ENCODE measurements around the gene ADAP1.
A peak's percentile ranks its signal among the peaks of the same experiment; 100 is the strongest.
"Not testable (repeated sequence)": the region's sequence is repeated elsewhere in the genome, so short reads cannot be mapped to it uniquely, and the experiment has no call there.

Gene ADAP1

GRCh38 chr7:954330-955238, at the start of gene ADAP1:
TSS of gene ADAP1 (minus strand) at chr7:954680. CDS start at chr7:954477, 203 bp downstream.
- peak within 1 kb of the TSS; percentile 62 for H3K4me3 ChIP-seq (ENCODE audit: low read depth, low read length)
- TF ChIP-seq, protein P1, sequence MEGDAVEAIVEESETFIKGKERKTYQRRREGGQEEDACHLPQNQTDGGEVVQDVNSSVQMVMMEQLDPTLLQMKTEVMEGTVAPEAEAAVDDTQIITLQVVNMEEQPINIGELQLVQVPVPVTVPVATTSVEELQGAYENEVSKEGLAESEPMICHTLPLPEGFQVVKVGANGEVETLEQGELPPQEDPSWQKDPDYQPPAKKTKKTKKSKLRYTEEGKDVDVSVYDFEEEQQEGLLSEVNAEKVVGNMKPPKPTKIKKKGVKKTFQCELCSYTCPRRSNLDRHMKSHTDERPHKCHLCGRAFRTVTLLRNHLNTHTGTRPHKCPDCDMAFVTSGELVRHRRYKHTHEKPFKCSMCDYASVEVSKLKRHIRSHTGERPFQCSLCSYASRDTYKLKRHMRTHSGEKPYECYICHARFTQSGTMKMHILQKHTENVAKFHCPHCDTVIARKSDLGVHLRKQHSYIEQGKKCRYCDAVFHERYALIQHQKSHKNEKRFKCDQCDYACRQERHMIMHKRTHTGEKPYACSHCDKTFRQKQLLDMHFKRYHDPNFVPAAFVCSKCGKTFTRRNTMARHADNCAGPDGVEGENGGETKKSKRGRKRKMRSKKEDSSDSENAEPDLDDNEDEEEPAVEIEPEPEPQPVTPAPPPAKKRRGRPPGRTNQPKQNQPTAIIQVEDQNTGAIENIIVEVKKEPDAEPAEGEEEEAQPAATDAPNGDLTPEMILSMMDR (IDR thresholded peaks at IDR 0.05; ENCODE audit: insufficient read depth, low read depth, low read length, missing control alignments), result peak; percentile 64
- peak; percentile 86 for DNase-seq (ENCODE audit: low read depth)

- not testable (repeated sequence) for DNase-seq (ENCODE audit: low read depth)
- H3K4me3 ChIP-seq (ENCODE audit: low read depth, low read length), result peak overlapping the region; percentile 54
Measured at GRCh38 chr7:1002445-1002844, 48.0 kb upstream of the ADAP1 start.

GRCh38 chr7:1002026-1002425, 47.5 kb upstream of the ADAP1 start:
- DNase-seq (ENCODE audit: low read depth), result not testable (repeated sequence)
- H3K4me3 ChIP-seq (ENCODE audit: low read depth, low read length), result peak overlapping the region; percentile 54

DNA sequence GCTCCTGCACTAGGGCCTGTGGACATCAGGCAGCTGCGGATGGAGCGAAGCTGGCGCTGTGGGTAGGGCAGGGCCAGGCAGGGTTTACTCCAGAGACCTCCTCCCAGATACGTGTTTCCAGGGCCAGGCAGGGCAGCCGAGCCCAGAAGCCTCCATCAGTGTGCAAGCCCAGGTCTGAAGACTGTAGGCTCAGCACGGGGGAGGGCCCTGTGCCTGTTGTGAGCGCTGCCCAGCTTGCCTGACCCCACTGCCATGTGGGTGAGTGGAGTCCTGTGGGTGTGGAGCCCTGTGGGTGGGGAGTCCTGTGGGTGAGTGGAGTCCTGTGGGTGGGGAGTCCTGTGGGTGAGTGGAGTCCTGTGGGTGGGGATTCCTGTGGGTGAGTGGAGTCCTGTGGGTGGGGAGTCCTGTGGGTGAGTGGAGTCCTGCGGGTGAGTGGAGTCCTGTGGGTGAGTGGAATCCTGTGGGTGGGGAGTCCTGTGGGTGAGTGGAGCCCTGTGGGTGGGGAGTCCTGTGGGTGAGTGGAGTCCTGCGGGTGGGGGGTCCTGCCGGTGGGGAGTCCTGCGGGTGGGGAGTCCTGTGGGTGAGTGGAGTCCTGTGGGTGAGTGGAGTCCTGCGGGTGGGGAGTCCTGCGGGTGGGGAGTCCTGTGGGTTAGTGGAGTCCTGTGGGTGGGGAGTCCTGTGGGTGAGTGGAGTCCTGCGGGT, 46.7 kb upstream of the ADAP1 start:
- peak; percentile 50 for DNase-seq (ENCODE audit: low read depth)

DNA sequence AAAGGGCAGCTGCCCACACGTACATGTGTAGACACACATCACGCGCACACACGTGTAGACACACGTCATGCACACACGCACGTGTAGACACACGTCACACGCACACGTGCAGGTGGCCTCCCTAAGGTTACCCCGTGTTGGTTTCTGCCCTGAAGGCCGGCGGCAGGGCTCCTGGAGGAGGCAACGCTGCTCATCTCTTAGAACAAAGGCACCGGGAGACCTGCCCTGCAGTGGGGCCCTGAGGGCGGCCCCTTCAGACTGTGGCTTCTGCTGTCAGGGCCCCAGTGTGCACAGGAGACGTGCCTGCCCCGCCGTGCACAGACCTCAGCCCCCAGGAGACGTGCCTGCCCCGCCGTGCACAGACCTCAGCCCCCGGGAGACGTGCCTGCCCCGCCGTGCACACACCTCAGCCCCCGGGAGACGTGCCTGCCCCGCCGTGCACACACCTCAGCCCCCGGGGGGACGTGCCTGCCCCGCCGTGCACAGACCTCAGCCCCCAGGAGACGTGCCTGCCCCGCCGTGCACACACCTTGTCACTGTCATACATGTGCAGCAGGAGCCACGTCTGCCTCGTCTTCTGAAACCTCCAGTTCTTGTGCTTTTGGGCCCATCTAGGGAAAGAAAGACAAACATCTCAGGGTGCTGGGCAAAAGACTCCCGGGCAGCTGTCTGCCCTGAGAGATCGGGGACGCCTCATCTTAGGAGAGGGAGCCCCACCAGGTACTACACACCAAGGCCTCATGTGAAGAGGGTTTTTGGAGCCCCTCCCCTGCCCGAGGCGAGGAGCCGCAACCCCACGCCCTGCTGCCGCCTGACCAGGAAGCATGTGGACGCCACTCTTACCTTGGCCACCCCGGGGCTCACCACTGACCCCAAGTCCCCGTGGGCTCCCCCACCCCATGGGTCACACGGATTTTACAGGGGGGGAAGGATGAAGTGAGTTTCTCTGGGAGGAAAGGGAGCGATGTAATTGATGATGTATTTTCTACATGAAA, 45.8 kb upstream of the ADAP1 start:
- TF ChIP-seq, protein P1 (IDR thresholded peaks at IDR 0.05; ENCODE audit: insufficient read depth, low read depth, low read length, missing control alignments), result no peak
- peak; percentile 89 for DNase-seq (ENCODE audit: low read depth)

More for the DNA sequence above, 46.7 kb upstream of the ADAP1 start:
- H3K4me3 ChIP-seq (ENCODE audit: low read depth, low read length), result peak overlapping the region; percentile 54

GRCh38 chr7:999149-999879, 44.8 kb upstream of the ADAP1 start:
- TF ChIP-seq, protein P1 (IDR thresholded peaks at IDR 0.05; ENCODE audit: insufficient read depth, low read depth, low read length, missing control alignments), result no peak
- peak overlapping the region; percentile 54 for H3K4me3 ChIP-seq (ENCODE audit: low read depth, low read length)
- DNase-seq (ENCODE audit: low read depth), result no peak

More for the DNA sequence above, 45.8 kb upstream of the ADAP1 start:
- peak overlapping the region; percentile 54 for H3K4me3 ChIP-seq (ENCODE audit: low read depth, low read length)

DNA sequence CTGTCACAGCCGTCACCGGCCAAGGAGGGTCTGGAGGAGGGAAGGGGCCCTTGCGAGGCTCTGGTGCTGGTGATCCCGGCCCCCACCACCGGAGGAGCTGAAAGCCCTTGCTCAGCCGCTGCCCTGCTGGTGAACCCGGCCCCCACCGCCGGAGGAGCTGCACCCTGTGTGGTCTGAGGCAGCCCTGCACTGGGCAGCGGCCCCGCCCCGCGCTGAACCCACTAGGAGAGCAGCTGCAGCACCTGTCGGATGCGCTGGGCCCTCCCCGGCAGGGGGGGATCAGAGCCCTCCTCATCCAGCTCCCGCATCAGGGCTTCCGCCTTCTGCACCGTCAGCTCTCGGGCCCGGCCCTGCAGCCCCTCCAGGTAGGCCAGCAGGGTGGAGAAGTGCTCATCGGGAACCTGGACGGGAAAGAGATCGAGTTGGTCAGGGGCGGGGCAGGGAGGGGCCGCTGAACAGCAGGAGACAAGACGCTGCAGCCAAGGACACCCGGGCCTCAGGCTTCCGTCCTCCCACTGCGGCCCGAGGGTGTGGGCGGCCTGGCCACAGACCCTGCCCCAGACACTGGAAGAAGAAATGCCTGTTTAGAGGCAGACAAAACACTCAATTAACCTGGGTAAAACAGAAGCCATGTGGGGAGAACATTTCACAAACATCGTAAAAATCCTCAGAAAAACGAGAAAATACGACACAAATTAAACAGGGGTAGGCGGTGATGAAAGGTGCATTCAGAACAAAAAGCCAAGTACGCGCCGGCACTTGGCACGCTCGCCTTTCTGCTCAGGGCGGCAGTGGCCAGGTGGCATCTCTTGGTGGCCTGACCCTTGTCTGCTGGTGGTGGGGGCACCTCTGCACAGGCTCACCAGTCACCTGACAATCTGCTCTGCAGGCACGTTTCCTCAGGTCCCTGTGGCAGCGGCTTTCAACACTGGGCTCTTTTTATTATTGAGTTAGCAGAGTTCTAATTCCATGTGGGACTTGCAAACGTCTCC, 43.2 kb upstream of the ADAP1 start:
- H3K4me3 ChIP-seq (ENCODE audit: low read depth, low read length), result no peak overlapping the region
- TF ChIP-seq, protein P1 (IDR thresholded peaks at IDR 0.05; ENCODE audit: insufficient read depth, low read depth, low read length, missing control alignments), result no peak
- DNase-seq (ENCODE audit: low read depth), result no peak

Measured in GM12865 (cell line).